Kidney epithelial cell (primary cell): Measurements from ENCODE around the gene TAF1B. TPM values are rescaled to one million over a fixed set of nuclear protein-coding genes. Genes with fewer than 3 reads are reported as not detected.

Source experiments
- DNase-seq: peaks from one replicate; pipeline ENCODE4 v3.0.0-alpha.2; 2010; ENCODE audit warnings: low read depth
- H3K27me3 ChIP-seq: 2 replicates; pipeline ENCODE4 v1.6.0; 2011; ENCODE audit warnings: low read length; ENCODE audit not compliant: control insufficient read depth, insufficient read depth
- H3K36me3 ChIP-seq: 2 replicates; pipeline ENCODE4 v1.5.1; 2011; ENCODE audit warnings: low read length; ENCODE audit not compliant: control insufficient read depth, insufficient read depth
- H3K4me3 ChIP-seq: 2 replicates; pipeline ENCODE4 v1.5.1; 2011; ENCODE audit warnings: low read depth, mild to moderate bottlenecking, control low read depth, low read length
- CTCF ChIP-seq: IDR thresholded peaks from 2 replicates; pipeline ENCODE4 v1.5.1; 2011; ENCODE audit warnings: mild to moderate bottlenecking, moderate library complexity, low read length, control low read depth, inconsistent platforms; ENCODE audit not compliant: insufficient read depth, poor library complexity, severe bottlenecking
- total RNA-seq: library from RNA; depleted of rRNA; stranded (reverse); fragments of >200 nt; gene quantifications from 2 replicates; pipeline ENCODE4 v1.2.3, GENCODE V29; 2015

TAF1B gene
- total RNA-seq, 1 donor from 2014 or later = 15.0 TPM

GRCh38 chr2:9950521-9951271 lies 107.4 kb downstream of the TAF1B start:
- no peak for TF ChIP-seq CTCF
- no peak for DNase-seq
- Histone ChIP-seq H3K27me3 (peaks cover 4% of the 10 kb centered on the region), H3K4me3 (peak overlapping the region; percentile 51), H3K36me3 (no peaks in the 10 kb centered on the region)

- Histone ChIP-seq H3K27me3 (peaks cover 2% of the 10 kb centered on the region), H3K36me3 (no peaks in the 10 kb centered on the region), H3K4me3 (peak overlapping the region; percentile 51)
- DNase-seq = no peak
- no peak for TF ChIP-seq CTCF
Measured at GRCh38 chr2:9951272-9951521, 107.9 kb downstream of the TAF1B start.

- TF ChIP-seq CTCF = no peak
- Histone ChIP-seq H3K27me3 (no peaks in the 10 kb centered on the region), H3K4me3 (peak within 1 kb of the TSS; percentile 67), H3K36me3 (no peaks in the 10 kb centered on the region)
- DNase-seq = no peak
Measured at GRCh38 chr2:9951522-9952285, 108.4 kb downstream of the TAF1B start, which contains the start of gene GRHL1. Gene GRHL1, plus strand, starts transcription at chr2:9951693. Its CDS starts 141 bp downstream, at chr2:9951834.

GRCh38 chr2:9952286-9952737 lies 109.0 kb downstream of the TAF1B start:
- Histone ChIP-seq H3K27me3 (no peaks in the 10 kb centered on the region), H3K36me3 (no peaks in the 10 kb centered on the region), H3K4me3 (peak overlapping the region; percentile 67)
- TF ChIP-seq CTCF = no peak
- DNase-seq = no peak

GRCh38 chr2:9952856-9953503 lies 109.7 kb downstream of the TAF1B start:
- no peak for TF ChIP-seq CTCF
- DNase-seq = no peak
- H3K4me3 ChIP-seq = no peak overlapping the region
- H3K36me3 ChIP-seq = no peaks in the 10 kb centered on the region
- H3K27me3 ChIP-seq = no peaks in the 10 kb centered on the region
